Endothelial cell (in vitro differentiated cells): Measurements from ENCODE around the gene PLA2G10. TPM values are rescaled to one million over a fixed set of nuclear protein-coding genes. Genes with fewer than 3 reads are reported as not detected.
"Not testable (repeated sequence)": the region's sequence is repeated elsewhere in the genome, so short reads cannot be mapped to it uniquely, and the experiment has no call there.

Experiments used
- DNase-seq: peaks from one replicate; pipeline ENCODE4 v3.0.0; 2021; ENCODE audit warnings: low spot score
- H3K27ac Mint-ChIP-seq: one replicate; pipeline ENCODE4 v1.8.0; 2021; ENCODE audit warnings: mixed read lengths, inconsistent platforms; ENCODE audit not compliant: unreplicated experiment
- H3K27me3 Mint-ChIP-seq: one replicate; pipeline ENCODE4 v1.8.0; 2021; ENCODE audit warnings: mild to moderate bottlenecking, moderate library complexity, mixed read lengths, inconsistent platforms; ENCODE audit not compliant: unreplicated experiment
- H3K36me3 Mint-ChIP-seq: one replicate; pipeline ENCODE4 v1.8.0; 2021; ENCODE audit warnings: mild to moderate bottlenecking, low read depth, mixed read lengths, inconsistent platforms; ENCODE audit not compliant: unreplicated experiment
- H3K4me1 Mint-ChIP-seq: one replicate; pipeline ENCODE4 v1.8.0; 2021; ENCODE audit warnings: mild to moderate bottlenecking, mixed read lengths, inconsistent platforms; ENCODE audit not compliant: unreplicated experiment
- H3K4me3 Mint-ChIP-seq: one replicate; pipeline ENCODE4 v1.8.0; 2021; ENCODE audit warnings: mild to moderate bottlenecking, mixed read lengths, inconsistent platforms; ENCODE audit not compliant: unreplicated experiment
- H3K9me3 Mint-ChIP-seq: one replicate; pipeline ENCODE4 v1.8.0; 2021; ENCODE audit warnings: mixed read lengths, inconsistent platforms; ENCODE audit not compliant: unreplicated experiment
- total RNA-seq: library from RNA; stranded (reverse); fragmentation: NEBNext Ultra II Directional; extraction: Animal tissue kit (Norgen Biotek cat#: 25700); gene quantifications from one replicate; pipeline ENCODE4 v1.2.1, GENCODE V29; 2021; ENCODE audit not compliant: unreplicated experiment
- TF ChIP-seq, protein P1 (sequence below): fragments of 200-600 bp; sonication (generic); IDR thresholded peaks from one replicate; pipeline ENCODE4 v1.5.0; 2021; ENCODE audit warnings: antibody characterized with exemption; ENCODE audit not compliant: unreplicated experiment

Gene PLA2G10
- total RNA-seq, 1 donor from 2014 or later = 0.28 TPM

DNA sequence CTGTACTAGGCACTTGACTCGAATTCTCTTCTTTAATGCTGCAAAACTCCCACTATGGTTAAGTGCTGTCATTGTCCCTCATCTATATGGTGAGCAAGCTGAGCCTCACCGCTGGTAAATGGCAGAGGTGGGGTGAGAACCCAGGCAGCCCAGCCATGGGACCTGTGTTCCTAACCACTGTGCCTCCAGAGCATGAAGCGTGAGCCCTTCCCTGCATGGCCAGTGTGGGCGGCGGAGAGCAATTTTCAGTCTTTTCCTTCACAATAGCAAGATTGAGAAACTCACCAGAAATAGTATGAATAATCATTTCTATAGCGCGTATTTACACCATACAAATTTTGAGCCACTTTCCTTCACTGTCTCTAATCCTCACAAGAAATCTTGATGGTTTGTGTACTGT, 52.2 kb downstream of the PLA2G10 start:
- no peaks in the 10 kb centered on the region for H3K27me3 Mint-ChIP-seq
- TF ChIP-seq, protein P1, sequence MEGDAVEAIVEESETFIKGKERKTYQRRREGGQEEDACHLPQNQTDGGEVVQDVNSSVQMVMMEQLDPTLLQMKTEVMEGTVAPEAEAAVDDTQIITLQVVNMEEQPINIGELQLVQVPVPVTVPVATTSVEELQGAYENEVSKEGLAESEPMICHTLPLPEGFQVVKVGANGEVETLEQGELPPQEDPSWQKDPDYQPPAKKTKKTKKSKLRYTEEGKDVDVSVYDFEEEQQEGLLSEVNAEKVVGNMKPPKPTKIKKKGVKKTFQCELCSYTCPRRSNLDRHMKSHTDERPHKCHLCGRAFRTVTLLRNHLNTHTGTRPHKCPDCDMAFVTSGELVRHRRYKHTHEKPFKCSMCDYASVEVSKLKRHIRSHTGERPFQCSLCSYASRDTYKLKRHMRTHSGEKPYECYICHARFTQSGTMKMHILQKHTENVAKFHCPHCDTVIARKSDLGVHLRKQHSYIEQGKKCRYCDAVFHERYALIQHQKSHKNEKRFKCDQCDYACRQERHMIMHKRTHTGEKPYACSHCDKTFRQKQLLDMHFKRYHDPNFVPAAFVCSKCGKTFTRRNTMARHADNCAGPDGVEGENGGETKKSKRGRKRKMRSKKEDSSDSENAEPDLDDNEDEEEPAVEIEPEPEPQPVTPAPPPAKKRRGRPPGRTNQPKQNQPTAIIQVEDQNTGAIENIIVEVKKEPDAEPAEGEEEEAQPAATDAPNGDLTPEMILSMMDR = no peak
- no peaks in the 10 kb centered on the region for H3K9me3 Mint-ChIP-seq
- no peak overlapping the region for H3K4me3 Mint-ChIP-seq
- H3K27ac Mint-ChIP-seq = peak overlapping the region; percentile 61
- no peak for DNase-seq
- H3K36me3 Mint-ChIP-seq = peaks cover 3% of the 10 kb centered on the region
- H3K4me1 Mint-ChIP-seq = peaks cover 2% of the 10 kb centered on the region

DNA sequence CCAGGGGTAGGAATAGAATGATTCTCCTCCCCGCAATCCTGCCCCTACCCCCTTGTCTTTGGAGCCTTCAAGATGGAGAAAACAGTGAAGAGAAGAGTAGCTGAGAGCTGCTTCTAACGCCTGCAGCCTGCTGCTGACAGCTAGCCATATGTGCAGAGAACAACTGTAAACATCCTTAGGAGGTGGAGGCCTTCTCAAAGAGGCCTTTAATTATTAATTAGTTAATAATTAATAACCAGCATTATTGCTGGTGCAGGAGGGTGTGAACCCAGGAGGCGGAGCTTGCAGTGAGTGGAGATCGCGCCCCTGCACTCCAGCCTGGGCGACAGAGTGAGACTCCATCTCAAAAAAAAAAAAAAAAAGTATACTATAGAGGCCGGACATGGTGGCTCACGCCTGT, 52.9 kb downstream of the PLA2G10 start:
- peaks cover 3% of the 10 kb centered on the region for H3K36me3 Mint-ChIP-seq
- TF ChIP-seq, protein P1 = no peak
- H3K27ac Mint-ChIP-seq = peak overlapping the region; percentile 26

DNA sequence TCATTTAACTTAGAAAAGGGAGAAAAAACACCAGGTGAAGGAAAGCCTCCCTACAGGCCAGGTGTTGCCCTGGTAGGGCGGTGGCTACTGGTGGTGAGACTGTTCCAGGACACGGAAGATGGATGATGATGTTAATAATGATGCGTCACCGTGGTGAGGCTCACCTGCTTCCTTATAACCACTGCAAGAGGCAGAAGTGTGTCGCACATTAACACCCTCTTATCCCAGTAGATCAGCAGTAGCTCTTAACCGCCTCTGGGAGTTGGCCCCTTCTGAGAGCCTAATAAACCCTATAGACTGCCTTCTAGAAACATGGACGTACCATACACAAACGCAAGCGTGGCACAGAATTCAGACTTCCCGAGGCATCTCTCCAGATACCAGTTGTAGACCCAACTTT, 53.6 kb downstream of the PLA2G10 start:
- TF ChIP-seq, protein P1 = no peak
- Mint-ChIP-seq H3K36me3 (peaks cover 3% of the 10 kb centered on the region), H3K27me3 (no peaks in the 10 kb centered on the region), H3K4me3 (no peak overlapping the region), H3K27ac (no peak overlapping the region), H3K4me1 (peaks cover 14% of the 10 kb centered on the region), H3K9me3 (no peaks in the 10 kb centered on the region)
- no peak for DNase-seq

More for the DNA sequence above, 52.9 kb downstream of the PLA2G10 start:
- peaks cover 9% of the 10 kb centered on the region for H3K4me1 Mint-ChIP-seq
- no peak for DNase-seq
- H3K9me3 Mint-ChIP-seq = no peaks in the 10 kb centered on the region
- H3K27me3 Mint-ChIP-seq = no peaks in the 10 kb centered on the region
- H3K4me3 Mint-ChIP-seq = no peak overlapping the region

DNA sequence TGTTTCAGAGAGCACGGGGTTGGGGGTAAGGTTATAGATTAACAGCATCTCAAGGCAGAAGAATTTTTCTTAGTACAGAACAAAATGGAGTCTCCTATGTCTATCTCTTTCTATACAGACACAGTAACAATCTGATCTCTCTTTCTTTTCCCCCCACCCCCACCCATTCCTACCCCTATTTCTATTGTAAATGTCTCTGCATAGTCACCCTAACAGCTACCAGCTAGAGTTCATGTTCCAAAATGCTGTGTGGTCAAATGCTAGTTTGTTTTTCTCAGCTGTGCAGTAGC, 57.2 kb downstream of the PLA2G10 start:
- not testable (repeated sequence) for DNase-seq, H3K27ac Mint-ChIP-seq, H3K27me3 Mint-ChIP-seq, H3K9me3 Mint-ChIP-seq, H3K36me3 Mint-ChIP-seq, H3K4me3 Mint-ChIP-seq
- peaks cover 22% of the 10 kb centered on the region for H3K4me1 Mint-ChIP-seq

DNA sequence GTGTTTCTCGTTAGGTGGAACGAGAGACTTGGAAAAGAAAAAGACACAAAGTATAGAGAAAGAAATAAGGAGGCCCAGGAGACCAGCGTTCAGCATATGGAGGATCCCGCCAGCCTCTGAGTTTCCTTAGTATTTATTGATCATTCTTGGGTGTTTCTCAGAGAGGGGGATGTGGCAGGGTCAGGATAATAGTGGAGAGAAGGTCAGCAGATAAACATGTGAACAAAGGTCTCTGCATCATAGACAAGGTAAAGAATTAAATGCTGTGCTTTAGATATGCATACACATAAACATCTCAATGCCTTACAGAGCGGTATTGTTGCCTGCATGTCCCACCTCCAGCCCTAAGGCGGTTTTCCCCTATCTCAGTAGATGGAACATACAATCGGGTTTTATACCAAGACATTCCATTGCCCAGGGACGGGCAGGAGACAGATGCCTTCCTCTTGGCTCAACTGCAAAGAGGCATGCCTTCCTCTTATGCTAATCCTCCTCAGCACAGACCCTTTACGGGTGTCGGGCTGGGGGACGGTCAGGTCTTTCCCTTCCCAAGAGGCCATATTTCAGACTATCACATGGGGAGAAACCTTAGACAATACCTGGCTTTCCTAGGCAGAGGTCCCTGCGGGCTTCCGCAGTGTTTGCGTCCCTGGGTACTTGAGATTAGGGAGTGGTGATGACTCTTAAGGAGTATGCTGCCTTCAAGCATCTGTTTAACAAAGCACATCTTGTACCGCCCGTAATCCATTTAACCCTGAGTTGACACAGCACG, 57.7 kb downstream of the PLA2G10 start:
- peaks cover 22% of the 10 kb centered on the region for H3K4me1 Mint-ChIP-seq
- H3K4me3 Mint-ChIP-seq, H3K9me3 Mint-ChIP-seq, H3K36me3 Mint-ChIP-seq, H3K27me3 Mint-ChIP-seq, DNase-seq: not testable (repeated sequence)
- H3K27ac Mint-ChIP-seq = peak overlapping the region; percentile 58

DNA sequence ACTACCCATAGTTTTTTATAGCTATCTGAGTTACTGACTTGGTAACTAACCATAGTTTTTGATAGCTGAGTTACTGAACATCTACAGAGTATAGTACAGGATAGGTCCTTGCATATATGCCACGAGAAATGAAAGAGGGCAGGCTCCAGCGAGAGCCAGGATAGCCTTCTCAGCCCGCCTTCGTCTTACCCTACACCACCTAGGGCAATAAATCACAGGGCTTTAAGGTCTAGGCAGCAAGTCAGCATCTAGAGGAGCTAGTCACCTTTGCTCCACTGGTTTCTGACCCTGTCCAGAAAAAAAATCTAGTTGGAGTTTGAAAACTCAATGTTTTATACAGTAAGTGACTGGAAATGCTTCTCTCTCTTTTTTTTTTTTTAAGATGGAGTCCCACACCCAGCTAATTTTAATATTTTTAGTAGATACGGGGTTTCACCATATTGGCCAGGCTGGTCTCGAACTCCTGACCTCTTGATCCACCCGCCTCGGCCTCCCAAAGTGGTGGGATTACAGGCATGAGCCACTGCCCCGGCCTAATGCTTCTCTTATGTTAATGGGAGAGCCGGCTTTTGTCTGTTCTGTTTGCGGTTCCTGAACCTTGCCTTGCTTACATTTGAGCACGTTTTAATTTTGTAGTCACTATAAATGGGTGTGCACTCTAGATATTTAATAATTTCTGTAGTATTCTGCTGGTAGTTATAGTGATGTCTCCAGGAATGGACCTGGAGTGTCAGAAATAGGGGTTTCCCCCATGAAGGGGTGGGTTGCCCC, 58.5 kb downstream of the PLA2G10 start:
- no peak for DNase-seq
- Mint-ChIP-seq H3K27me3 (peaks cover 10% of the 10 kb centered on the region), H3K9me3 (no peaks in the 10 kb centered on the region), H3K27ac (peak overlapping the region; percentile 58), H3K4me1 (peaks cover 22% of the 10 kb centered on the region), H3K4me3 (no peak overlapping the region), H3K36me3 (no peaks in the 10 kb centered on the region)
- TF ChIP-seq, protein P1 = no peak
